ENCODE measurements around the gene PARD3.

The PARD3 gene

DNA sequence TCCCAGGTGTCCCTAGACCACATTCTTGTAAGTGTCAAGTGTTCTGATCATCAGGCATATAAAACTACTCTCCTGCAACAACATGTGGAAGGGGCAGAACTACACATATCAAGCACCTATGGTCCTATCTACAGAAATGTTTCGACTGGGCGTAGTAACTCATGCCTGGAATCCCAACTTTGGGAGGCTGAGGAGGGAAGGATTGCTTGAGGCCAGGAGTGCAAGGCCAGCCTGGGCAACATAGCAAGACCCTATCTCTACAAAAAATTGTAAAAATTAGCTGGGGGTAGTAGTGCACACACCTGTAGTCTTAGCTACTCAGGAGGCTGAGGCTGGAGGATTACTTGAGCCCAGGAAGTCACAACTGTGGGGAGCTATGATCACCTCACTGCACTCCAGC, 244.2 kb downstream of the PARD3 start:
- no peak for DNase-seq

- DNase-seq, result peak in 1 of 2 experiments; percentile 44
Measured at GRCh38 chr10:34567659-34568253, 247.3 kb downstream of the PARD3 start.

DNA sequence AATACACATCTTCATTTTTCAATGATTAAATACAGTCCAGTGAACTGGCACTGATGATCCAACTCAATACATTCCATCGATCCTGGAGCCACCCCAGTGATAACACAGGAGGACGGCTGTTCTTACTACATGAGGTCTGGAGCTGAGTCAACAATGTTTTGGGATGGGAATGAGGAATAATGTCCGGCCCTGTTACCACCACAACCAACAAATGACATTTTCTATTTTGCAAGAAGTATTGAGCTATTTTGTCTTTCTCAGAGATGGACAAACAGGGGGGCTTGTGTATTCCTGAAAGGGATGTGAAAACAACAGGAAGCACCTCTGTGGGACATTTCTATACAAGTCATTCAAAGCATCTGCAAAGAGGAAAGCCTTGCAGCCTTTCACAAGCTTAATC, 249.2 kb downstream of the PARD3 start:
- DNase-seq, result no peak

- DNase-seq, result no peak
Measured at GRCh38 chr10:34558093-34558583, 257.0 kb downstream of the PARD3 start.

- no peak for DNase-seq
Measured at GRCh38 chr10:34557173-34557572, 257.9 kb downstream of the PARD3 start.

GRCh38 chr10:34555653-34556052, 259.4 kb downstream of the PARD3 start:
- no peak for DNase-seq

DNA sequence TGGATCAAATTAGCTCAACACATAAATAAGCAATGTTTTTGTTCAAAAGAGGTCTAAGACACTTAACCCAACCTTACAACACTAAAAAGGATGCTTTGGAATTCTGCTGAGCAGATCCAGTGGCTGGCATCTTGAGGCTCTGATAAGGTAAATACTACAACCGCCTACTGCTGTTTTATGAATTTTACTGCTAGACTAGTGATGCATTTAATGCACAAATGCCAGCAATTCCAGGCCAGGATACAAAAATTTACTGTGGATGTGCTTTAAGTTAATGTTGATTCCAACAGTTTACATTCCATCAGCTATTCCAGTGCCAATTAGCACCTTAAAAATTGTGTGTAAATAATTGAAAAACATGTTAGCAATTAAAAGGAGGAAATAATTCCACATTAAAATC, 261.3 kb downstream of the PARD3 start:
- DNase-seq, result no peak

DNA sequence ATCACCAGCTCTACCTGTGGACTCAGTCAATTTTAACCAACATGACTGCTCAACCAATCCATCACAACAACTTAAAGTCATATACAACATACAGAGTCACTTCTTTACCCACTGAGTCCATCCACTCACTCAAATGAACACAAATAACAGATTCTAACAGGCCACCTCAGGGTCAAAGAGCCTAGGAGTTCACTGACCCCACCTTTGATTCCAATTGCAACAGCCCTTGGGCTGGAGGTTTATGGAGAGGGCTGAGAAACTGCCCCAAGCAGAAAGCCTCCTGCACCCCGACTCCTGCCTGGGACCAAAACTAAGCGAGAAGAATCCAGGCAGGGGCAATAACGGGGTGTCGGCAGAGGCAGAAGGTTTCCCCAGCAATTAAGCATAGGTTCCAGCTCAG, 263.8 kb downstream of the PARD3 start:
- no peak for DNase-seq

DNA sequence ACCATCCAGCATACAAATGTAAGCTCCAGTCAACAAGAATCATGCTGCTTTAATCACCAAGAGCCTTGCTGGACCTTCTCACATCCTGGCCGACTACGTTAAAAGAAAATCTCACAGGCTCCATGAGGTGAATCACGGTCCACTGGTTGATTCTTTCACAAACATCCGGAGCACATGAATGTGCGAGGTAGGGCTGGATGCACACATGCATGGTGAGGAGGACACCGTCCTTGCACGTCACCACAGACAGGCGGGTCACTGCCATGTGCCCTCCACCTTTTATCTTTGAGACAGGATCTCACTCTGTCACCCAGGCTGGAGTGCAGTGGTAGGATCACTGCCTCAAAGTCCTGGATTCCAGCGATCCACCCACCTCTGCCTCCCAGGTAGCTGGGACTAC, 265.1 kb downstream of the PARD3 start:
- DNase-seq, result no peak

DNA sequence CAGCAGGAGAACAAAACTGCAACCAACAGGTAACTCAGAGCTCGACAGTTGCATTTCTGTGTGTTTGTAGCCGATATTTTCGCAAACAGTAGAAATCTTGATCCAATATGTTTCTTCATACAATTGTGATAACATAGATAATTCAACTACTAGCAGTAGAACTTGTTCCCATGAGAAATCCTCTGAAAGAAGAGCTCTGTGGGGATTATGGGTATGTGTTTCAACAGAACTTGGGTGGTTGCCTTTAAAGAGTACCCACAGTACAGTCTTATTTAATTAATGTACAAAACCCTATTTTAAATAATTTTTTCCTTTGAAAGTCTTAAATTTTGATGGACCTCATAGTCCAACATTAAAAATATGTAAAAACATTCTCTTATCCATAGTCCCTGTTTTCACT, 266.1 kb downstream of the PARD3 start:
- DNase-seq, result no peak

GRCh38 chr10:34548466-34548865, 266.6 kb downstream of the PARD3 start:
- no peak for DNase-seq

DNA sequence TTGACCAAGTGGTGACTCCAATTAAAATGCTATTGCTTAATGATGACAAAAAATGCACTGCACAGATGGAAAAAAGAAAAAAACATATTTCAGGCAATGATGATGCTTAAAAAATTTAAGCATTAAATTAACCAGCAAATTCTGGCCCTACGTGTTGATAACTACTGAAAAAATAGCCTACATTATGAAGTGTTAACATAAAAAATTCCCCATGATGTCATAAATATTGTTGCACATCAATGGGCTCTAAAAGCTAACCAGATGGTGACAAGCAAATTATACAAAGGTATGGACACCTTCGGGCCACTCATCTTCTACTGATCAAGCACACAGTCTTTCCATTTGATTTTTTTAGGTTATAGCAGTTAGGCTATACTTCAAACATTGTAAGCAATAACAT, 267.4 kb downstream of the PARD3 start:
- no peak for DNase-seq

GRCh38 chr10:34547291-34547690, 267.8 kb downstream of the PARD3 start:
- DNase-seq, result peak in 1 of 2 experiments; percentile 22

DNA sequence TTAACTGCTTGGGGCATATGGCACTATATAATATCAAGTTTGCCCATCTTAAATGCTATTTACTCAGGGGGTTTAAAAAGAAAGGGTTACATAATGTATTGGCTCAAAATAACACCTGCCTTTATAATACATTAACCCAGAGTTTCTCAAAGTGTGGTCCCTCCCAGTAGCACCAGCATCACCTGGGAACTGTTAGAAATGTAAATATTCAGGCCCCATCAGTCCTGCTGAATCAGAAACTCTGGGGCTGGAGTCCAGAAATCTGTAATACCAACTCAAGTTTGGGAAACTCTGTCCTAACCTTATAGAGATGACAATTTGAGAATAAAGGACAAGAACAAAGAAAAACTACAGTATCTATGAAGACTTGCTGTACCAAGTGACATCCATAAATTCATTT, 270.7 kb downstream of the PARD3 start:
- peak in 1 of 2 experiments; percentile 53 for DNase-seq

- no peak for DNase-seq
Measured at GRCh38 chr10:34543716-34544115, 271.4 kb downstream of the PARD3 start.

DNA sequence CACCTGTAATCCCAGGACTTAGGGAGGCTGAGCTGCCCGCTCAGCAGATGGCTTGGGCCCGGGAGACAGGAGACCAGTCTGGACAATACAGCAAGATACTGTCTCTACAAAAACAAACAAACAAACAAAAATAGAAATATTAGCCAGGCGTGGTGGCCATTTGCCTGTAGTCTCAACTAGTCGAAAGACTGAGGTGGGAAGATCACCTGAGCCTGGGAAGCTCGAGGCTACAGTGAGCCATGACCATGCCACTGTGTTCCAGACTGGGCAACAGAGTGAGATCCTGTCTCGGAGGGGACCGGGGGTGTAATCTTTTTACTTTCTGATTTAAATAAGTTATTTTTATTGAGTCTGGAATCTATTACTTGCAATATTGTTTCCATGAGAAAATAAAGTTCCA, 274.6 kb downstream of the PARD3 start:
- no peak for DNase-seq

DNA sequence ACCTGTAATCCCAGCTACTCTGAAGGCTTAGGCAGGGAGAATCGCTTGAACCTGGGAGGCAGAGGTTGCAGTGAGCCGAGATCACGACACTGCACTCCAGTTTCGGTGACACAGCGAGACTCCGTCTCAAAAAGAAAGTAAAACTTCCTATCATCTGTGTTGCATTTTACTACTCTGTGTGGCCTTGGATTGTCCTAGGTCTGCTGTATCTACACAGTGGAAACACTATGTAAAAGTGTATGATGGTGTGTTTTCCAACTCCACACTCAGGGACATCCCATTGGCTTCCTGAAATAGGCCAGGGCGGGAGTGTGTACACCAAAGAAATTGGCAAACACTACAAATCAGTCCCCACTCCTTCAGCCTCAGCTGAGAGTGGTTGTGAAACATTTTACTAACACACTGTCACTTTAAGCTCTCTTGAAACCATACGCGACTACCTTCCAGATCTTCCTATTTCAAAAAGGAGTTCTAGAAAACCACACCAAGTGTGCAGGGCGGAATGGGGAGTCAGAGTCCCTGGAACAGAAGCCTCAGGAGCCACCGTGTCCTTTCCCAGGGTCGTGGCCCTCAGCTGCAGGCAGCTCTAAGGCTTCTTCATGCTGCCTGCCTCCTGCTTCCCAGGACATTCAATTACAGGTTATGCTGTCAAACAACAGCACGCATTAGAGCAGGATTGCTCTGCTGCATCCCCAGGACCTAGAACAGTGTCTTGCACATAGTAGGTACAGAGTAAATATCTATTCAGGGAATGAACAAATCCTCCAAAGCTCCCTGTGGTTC, 275.4 kb downstream of the PARD3 start:
- no peak for DNase-seq

GRCh38 chr10:34538281-34538829, 276.7 kb downstream of the PARD3 start:
- no peak for DNase-seq

- no peak for DNase-seq
Measured at GRCh38 chr10:34537629-34538231, 277.4 kb downstream of the PARD3 start.

GRCh38 chr10:34535872-34536271, 279.2 kb downstream of the PARD3 start:
- no peak for DNase-seq

- no peak for DNase-seq
Measured at GRCh38 chr10:34530778-34531177, 284.3 kb downstream of the PARD3 start.

DNA sequence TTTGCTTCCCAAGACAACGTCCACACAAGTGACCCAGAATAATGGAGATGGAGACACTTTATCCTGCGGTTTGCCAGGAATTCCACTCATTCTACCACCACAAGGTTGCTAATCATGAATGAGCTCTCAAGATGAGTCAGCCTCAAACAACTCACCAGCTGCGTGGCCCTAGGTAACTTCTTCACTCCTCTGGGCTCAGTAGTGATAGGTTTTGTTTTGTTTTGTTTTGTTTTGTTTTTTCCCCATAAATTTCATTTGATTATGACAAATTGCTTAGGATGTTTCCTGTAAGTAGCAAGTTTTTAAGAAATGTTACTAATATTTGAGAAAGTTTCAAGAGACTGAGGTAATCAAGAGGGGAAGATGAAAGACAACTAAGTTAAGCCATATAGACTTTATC, 286.8 kb downstream of the PARD3 start:
- no peak for DNase-seq

DNA sequence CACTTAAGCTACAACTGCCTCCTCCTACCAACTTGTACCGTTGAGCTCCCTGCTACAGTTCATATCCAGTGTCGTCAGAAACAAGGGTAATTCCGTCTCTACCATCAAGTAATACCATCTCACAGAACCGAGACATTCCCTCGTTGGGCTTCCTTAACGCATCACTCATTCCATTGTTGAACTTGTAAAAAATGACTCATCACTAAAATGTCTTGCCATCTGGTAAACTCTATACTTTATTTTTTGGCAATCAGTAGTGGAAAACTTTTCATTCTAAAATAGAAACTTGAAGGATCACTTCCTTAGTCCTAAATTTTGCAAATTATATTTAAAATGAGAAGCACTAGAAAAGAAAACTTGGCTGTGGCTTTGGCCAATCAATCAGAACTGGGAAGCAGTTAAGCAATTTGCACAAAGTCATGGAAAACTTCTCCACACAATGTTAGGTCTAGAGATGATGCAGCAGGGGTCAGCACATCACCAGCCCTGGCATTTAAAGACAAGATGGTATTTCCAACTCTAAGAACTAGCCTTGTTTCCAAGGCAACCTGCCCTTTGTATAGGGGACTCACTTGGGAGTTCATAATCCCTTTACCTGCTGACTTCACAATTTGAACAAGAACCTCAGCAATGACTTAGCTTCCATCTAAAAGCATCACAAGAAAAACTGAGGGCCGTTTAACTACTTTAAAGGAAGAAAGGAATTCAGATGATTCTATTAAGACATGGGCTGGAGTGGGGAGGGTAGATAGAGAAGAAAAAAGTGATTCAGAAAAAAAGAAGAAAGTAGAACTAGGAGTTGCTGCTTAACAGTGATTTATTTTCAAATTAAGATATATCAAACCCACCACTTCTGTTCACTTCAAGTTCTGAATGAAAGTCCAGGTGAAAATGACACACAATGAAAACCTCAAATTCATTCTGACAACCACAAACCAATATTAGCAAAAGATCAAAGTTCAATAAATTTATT, 288.1 kb downstream of the PARD3 start:
- DNase-seq, result no peak
